HEK293 (cell line): ENCODE results near the gene SELENOP.

Experiments used
- ZBTB49 ChIP-seq: fragments of 450-650 bp; formaldehyde crosslinking; IDR thresholded peaks from 2 replicates; pipeline ENCODE4 v1.5.1; 2016; ENCODE audit warnings: missing biosample characterization, missing genetic modification characterization, low read depth

SELENOP gene

GRCh38 chr5:42750507-42750906 is 61.2 kb downstream of the SELENOP start (continued):
- TF ChIP-seq ZBTB49 = no peak
